Gastrocnemius medialis (tissue), 4 donors: ENCODE measurements around the gene TXNRD1.

Experiments used
- POLR2A ChIP-seq, 2 donors: fragments of 450-650 bp; IDR thresholded peaks; one replicate each; pipeline ENCODE4 v1.6.1; 2017; ENCODE audit warnings: antibody characterized with exemption in 2 of 2, mild to moderate bottlenecking in 2 of 2, moderate library complexity in 2 of 2
- TF ChIP-seq, protein P1 (sequence below), 5 experiments: fragments of 450-650 bp in 3 of 5; fragments of 200-600 bp in 2 of 5; sonication (generic) in 2 of 5; IDR thresholded peaks in 4 of 5; conservative IDR thresholded peaks in 1 of 5; 1 replicate in 4 of 5; 2 replicates in 1 of 5; pipeline ENCODE4 v1.5.1; 2016 to 2019; ENCODE audit warnings: antibody characterized with exemption in 5 of 5, mild to moderate bottlenecking in 3 of 5, moderate library complexity in 3 of 5

DNA sequence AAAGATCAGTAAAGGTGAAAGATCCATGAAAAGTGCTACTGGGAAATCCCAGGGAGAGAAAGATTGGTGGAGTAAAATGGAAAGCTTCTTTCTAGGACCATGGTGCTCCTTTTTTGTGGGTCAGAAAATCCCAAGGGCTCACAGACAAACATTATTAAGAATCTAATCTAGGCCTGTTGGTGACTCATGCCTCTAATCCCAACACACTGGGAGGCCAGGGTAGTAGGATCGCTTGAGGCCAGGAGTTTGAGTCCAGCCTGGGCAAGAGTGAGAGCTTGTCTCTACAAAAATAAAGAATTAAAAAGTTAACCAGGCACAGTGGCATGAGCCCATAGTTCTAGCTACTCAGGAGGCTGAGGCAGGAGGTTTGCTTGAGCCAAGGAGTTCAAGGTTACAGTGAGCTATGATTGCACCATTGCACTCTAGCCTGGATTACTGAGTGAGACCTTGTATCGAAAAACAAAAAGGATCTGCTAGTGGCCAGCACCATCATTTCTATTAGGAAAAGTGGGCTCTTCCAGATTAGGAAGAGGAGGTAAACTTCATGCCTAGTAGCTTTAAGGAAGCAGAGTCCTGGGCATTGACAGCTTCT lies 43.0 kb downstream of the TXNRD1 start:
- TF ChIP-seq, protein P1, sequence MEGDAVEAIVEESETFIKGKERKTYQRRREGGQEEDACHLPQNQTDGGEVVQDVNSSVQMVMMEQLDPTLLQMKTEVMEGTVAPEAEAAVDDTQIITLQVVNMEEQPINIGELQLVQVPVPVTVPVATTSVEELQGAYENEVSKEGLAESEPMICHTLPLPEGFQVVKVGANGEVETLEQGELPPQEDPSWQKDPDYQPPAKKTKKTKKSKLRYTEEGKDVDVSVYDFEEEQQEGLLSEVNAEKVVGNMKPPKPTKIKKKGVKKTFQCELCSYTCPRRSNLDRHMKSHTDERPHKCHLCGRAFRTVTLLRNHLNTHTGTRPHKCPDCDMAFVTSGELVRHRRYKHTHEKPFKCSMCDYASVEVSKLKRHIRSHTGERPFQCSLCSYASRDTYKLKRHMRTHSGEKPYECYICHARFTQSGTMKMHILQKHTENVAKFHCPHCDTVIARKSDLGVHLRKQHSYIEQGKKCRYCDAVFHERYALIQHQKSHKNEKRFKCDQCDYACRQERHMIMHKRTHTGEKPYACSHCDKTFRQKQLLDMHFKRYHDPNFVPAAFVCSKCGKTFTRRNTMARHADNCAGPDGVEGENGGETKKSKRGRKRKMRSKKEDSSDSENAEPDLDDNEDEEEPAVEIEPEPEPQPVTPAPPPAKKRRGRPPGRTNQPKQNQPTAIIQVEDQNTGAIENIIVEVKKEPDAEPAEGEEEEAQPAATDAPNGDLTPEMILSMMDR (IDR thresholded peaks at IDR 0.05 in 4 of 5, conservative IDR thresholded peaks at IDR 0.05 in 1 of 5): no peak
- TF ChIP-seq POLR2A (IDR thresholded peaks at IDR 0.05): no peak
